HEK293 (cell line): Measurements from ENCODE around the gene IGF1R.

Experiments used
- ZNF121 ChIP-seq: fragments of 450-650 bp; formaldehyde crosslinking; IDR thresholded peaks from 2 replicates; pipeline ENCODE4 v1.5.1; 2016; ENCODE audit warnings: missing biosample characterization, missing genetic modification characterization
- ZNF184 ChIP-seq: fragments of 450-650 bp; IDR thresholded peaks from 2 replicates; pipeline ENCODE4 v1.5.1; 2018; ENCODE audit warnings: missing biosample characterization, mild to moderate bottlenecking, missing genetic modification characterization
- ZNF2 ChIP-seq: fragments of 450-650 bp; formaldehyde crosslinking; IDR thresholded peaks from 2 replicates; pipeline ENCODE4 v1.5.1; 2016; ENCODE audit warnings: missing biosample characterization, missing genetic modification characterization
- ZNF24 ChIP-seq: fragments of 450-650 bp; formaldehyde crosslinking; IDR thresholded peaks from 2 replicates; pipeline ENCODE4 v1.5.1; 2016; ENCODE audit warnings: missing biosample characterization, missing genetic modification characterization
- ZNF341 ChIP-seq: fragments of 450-650 bp; formaldehyde crosslinking; IDR thresholded peaks from 2 replicates; pipeline ENCODE4; 2016; ENCODE audit warnings: low read depth, missing biosample characterization, missing genetic modification characterization
- ZNF510 ChIP-seq: fragments of 450-650 bp; formaldehyde crosslinking; IDR thresholded peaks from 2 replicates; pipeline ENCODE4 v1.5.1; 2018; ENCODE audit warnings: mild to moderate bottlenecking, missing genetic modification characterization, missing biosample characterization; ENCODE audit not compliant: insufficient replicate concordance
- ZNF529 ChIP-seq: fragments of 450-650 bp; formaldehyde crosslinking; IDR thresholded peaks from 2 replicates; pipeline ENCODE4 v1.5.1; 2017; ENCODE audit warnings: missing genetic modification characterization, missing biosample characterization; ENCODE audit not compliant: insufficient replicate concordance
- TF ChIP-seq, protein P1 (sequence below): fragments of 450-650 bp; formaldehyde crosslinking; IDR thresholded peaks from 2 replicates; pipeline ENCODE4 v1.5.1; 2016; ENCODE audit warnings: missing biosample characterization, missing genetic modification characterization
- TF ChIP-seq, protein P2 (sequence below): fragments of 450-650 bp; formaldehyde crosslinking; IDR thresholded peaks from 2 replicates; pipeline ENCODE4 v1.5.1; 2016; ENCODE audit warnings: missing biosample characterization, missing genetic modification characterization
- TF ChIP-seq, protein P3 (sequence below): fragments of 450-650 bp; formaldehyde crosslinking; IDR thresholded peaks from 2 replicates; pipeline ENCODE4 v1.5.1; 2016; ENCODE audit warnings: missing biosample characterization, missing genetic modification characterization
- TF ChIP-seq, protein P4 (sequence below): fragments of 450-650 bp; formaldehyde crosslinking; IDR thresholded peaks from 2 replicates; pipeline ENCODE4 v1.5.1; 2016; ENCODE audit warnings: missing biosample characterization, missing genetic modification characterization

DNA sequence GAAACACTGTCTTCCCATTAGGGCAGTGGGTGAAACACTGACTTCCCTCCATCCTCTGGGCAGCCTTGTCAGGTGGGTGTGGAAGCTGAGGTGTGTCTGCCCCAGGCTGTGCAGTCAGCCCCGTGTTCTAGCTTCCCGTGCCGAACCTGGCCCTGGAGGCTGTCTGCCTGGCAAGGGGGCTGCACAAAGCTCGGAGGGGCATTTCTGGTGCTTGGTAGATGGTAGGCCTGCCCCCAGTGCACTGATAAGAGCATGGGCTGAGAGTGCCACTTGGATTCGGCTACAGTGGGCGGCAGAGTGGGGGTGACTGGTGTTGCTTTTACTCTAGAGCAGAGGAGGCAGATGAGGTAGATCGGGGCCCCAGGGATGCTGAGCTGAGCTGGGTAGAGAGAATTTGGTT lies 21.3 kb downstream of the IGF1R start:
- TF ChIP-seq, protein P1, sequence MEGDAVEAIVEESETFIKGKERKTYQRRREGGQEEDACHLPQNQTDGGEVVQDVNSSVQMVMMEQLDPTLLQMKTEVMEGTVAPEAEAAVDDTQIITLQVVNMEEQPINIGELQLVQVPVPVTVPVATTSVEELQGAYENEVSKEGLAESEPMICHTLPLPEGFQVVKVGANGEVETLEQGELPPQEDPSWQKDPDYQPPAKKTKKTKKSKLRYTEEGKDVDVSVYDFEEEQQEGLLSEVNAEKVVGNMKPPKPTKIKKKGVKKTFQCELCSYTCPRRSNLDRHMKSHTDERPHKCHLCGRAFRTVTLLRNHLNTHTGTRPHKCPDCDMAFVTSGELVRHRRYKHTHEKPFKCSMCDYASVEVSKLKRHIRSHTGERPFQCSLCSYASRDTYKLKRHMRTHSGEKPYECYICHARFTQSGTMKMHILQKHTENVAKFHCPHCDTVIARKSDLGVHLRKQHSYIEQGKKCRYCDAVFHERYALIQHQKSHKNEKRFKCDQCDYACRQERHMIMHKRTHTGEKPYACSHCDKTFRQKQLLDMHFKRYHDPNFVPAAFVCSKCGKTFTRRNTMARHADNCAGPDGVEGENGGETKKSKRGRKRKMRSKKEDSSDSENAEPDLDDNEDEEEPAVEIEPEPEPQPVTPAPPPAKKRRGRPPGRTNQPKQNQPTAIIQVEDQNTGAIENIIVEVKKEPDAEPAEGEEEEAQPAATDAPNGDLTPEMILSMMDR, result no peak
- no peak for TF ChIP-seq ZNF184
- no peak for TF ChIP-seq ZNF121
- no peak for TF ChIP-seq ZNF529
- TF ChIP-seq ZNF510 (tag by site-specific recombination), result no peak
- TF ChIP-seq, protein P2, sequence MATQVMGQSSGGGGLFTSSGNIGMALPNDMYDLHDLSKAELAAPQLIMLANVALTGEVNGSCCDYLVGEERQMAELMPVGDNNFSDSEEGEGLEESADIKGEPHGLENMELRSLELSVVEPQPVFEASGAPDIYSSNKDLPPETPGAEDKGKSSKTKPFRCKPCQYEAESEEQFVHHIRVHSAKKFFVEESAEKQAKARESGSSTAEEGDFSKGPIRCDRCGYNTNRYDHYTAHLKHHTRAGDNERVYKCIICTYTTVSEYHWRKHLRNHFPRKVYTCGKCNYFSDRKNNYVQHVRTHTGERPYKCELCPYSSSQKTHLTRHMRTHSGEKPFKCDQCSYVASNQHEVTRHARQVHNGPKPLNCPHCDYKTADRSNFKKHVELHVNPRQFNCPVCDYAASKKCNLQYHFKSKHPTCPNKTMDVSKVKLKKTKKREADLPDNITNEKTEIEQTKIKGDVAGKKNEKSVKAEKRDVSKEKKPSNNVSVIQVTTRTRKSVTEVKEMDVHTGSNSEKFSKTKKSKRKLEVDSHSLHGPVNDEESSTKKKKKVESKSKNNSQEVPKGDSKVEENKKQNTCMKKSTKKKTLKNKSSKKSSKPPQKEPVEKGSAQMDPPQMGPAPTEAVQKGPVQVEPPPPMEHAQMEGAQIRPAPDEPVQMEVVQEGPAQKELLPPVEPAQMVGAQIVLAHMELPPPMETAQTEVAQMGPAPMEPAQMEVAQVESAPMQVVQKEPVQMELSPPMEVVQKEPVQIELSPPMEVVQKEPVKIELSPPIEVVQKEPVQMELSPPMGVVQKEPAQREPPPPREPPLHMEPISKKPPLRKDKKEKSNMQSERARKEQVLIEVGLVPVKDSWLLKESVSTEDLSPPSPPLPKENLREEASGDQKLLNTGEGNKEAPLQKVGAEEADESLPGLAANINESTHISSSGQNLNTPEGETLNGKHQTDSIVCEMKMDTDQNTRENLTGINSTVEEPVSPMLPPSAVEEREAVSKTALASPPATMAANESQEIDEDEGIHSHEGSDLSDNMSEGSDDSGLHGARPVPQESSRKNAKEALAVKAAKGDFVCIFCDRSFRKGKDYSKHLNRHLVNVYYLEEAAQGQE, result no peak
- no peak for TF ChIP-seq ZNF24 (tag by site-specific recombination)
- TF ChIP-seq ZNF341 (tag by site-specific recombination), result no peak
- TF ChIP-seq, protein P3, sequence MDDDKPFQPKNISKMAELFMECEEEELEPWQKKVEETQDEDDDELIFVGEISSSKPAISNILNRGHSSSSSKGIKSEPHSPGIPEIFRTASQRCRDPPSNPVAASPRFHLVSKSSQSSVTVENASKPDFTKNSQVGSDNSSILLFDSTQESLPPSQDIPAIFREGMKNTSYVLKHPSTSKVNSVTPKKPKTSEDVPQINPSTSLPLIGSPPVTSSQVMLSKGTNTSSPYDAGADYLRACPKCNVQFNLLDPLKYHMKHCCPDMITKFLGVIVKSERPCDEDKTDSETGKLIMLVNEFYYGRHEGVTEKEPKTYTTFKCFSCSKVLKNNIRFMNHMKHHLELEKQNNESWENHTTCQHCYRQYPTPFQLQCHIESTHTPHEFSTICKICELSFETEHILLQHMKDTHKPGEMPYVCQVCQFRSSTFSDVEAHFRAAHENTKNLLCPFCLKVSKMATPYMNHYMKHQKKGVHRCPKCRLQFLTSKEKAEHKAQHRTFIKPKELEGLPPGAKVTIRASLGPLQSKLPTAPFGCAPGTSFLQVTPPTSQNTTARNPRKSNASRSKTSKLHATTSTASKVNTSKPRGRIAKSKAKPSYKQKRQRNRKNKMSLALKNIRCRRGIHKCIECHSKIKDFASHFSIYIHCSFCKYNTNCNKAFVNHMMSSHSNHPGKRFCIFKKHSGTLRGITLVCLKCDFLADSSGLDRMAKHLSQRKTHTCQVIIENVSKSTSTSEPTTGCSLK (tag by site-specific recombination), result no peak
- no peak for TF ChIP-seq ZNF2
- TF ChIP-seq, protein P4, sequence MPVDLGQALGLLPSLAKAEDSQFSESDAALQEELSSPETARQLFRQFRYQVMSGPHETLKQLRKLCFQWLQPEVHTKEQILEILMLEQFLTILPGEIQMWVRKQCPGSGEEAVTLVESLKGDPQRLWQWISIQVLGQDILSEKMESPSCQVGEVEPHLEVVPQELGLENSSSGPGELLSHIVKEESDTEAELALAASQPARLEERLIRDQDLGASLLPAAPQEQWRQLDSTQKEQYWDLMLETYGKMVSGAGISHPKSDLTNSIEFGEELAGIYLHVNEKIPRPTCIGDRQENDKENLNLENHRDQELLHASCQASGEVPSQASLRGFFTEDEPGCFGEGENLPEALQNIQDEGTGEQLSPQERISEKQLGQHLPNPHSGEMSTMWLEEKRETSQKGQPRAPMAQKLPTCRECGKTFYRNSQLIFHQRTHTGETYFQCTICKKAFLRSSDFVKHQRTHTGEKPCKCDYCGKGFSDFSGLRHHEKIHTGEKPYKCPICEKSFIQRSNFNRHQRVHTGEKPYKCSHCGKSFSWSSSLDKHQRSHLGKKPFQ (tag by site-specific recombination), result no peak
